Fibroblast of villous mesenchyme (primary cell): ENCODE results near the gene LCN6. TPM values are rescaled to one million over a fixed set of nuclear protein-coding genes. Genes with fewer than 3 reads are reported as not detected.

Source experiments
- DNase-seq: peaks from one replicate; pipeline ENCODE4 v3.0.0-alpha.2; 2010; ENCODE audit warnings: low read depth
- H3K4me3 ChIP-seq: 2 replicates; pipeline ENCODE4 v1.5.1; 2011; ENCODE audit warnings: low read depth, mild to moderate bottlenecking, low read length
- total RNA-seq: library from RNA; depleted of rRNA; stranded (reverse); fragments of >200 nt; gene quantifications from 2 replicates; pipeline ENCODE4 v1.2.3, GENCODE V29; 2012
- TF ChIP-seq, protein P1 (sequence below): IDR thresholded peaks from 2 replicates; pipeline ENCODE4 v1.5.1; 2012; ENCODE audit warnings: low read depth, mild to moderate bottlenecking, low read length; ENCODE audit not compliant: insufficient read depth

The LCN6 gene
- total RNA-seq, 1 donor: not detected

DNA sequence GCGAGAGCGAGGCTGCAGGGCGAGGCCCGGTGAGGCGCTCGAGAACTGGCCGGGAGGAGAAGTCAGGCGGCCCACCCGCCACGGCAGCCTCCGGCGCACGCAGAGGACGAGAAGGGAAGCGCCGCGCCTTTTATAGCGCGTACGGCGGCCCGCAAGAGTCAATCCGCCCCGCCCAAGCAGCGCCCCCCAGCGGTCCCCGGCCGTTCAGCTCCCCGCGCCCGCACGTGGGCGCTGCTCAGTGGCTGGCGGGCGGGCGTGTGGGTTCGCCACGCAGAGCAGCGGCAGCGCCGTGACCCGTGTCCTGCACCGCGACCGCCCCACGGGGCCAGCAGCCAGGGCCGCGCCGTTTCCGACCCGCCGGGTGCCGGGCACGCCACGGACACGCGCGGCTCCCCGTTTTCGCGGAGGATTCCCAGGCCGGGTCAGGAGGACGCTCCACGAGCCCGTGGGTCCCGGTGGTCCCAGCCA lies 20.2 kb downstream of the LCN6 start:
- DNase-seq: peak; percentile 89
- peak overlapping the region; percentile 95 for H3K4me3 ChIP-seq
- TF ChIP-seq, protein P1, sequence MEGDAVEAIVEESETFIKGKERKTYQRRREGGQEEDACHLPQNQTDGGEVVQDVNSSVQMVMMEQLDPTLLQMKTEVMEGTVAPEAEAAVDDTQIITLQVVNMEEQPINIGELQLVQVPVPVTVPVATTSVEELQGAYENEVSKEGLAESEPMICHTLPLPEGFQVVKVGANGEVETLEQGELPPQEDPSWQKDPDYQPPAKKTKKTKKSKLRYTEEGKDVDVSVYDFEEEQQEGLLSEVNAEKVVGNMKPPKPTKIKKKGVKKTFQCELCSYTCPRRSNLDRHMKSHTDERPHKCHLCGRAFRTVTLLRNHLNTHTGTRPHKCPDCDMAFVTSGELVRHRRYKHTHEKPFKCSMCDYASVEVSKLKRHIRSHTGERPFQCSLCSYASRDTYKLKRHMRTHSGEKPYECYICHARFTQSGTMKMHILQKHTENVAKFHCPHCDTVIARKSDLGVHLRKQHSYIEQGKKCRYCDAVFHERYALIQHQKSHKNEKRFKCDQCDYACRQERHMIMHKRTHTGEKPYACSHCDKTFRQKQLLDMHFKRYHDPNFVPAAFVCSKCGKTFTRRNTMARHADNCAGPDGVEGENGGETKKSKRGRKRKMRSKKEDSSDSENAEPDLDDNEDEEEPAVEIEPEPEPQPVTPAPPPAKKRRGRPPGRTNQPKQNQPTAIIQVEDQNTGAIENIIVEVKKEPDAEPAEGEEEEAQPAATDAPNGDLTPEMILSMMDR: peak; percentile 66

DNA sequence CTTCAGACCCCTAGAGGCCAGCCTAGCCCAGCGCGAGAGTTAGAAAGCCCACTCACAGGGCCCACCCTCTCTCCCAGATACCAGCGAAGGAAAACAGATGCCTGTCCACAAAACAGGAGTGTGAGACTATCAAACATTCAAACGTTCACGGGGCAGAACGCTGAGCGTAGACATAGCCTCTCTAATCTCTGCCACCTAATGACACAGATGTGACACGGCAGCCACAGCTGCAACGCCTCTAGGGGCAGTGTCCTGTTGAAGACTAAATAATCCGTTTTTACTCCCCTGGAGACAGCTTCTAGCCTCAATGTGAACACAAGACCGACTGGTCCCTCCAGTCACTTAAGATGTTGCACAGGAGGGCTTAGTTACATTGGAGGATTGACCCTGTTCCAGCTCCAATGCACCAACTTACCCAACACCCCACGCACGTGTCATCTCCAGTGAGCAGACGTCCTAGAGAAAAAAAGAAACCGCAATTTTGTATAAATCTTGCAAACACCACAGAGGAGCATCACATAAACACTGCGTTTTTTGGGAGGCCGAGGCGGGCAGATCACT lies 21.6 kb downstream of the LCN6 start:
- TF ChIP-seq, protein P1: peak; percentile 27
- H3K4me3 ChIP-seq: peak overlapping the region; percentile 95
- DNase-seq: peak; percentile 62

DNA sequence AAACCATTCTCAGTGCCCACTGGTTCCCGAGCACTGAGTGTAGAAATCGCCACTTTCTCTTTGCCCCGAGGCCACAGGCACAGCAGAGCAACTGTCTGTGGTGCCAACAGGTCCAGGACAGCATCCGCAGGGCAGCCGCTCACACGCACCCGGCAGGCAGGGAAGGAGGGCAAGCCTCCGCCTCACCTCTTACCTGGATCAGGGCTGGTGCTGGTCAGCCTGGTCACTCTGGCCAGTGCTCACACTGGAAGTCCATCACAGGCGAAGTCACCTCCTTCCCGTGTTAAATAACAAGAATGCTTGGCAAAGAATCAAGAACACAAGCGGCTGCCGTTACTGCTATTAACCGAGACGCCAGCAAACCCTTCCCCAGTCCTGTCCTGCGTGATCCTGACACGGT lies 22.2 kb downstream of the LCN6 start:
- TF ChIP-seq, protein P1: no peak
- peak overlapping the region; percentile 95 for H3K4me3 ChIP-seq
- DNase-seq: no peak

DNA sequence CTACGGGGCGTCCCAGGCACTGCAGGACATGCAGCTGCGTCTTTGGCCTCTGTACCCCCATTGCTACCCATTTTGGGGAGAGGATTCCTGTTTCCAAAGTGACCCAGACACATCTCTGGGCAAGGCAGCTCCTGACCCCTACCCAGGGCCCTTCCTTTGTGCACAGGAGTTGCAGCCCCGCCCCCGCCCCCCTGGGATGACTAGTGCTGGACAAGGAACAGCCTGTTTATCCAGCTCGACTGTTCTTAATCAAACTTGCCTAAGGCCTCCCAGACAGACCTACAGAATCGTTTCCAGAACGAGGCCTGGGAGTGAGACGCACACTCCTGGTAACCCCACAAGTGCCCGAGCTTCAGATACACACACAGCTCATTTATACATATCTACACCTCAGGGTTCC lies 22.7 kb downstream of the LCN6 start:
- peak; percentile 43 for DNase-seq

DNA sequence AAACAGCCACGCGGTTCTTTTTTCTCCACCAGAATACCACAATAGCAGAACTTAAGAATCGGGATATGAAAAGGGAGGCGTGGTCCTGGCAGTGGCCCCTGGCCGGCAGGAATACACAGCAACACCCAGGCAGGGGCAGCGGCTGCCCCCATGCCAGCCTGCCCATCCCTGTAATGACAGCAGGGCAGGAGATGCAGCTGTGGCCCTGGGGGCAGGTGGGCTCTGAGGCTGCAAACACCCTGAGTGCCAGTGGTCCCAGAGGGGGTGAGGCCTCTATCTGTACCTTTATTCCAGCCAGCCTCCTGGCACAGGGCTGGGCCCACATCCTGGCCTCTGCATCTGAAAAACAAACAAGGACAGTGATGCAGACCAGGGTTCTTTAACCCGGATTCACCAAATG lies 23.6 kb downstream of the LCN6 start:
- DNase-seq: no peak
- TF ChIP-seq, protein P1: no peak
- no peak overlapping the region for H3K4me3 ChIP-seq

More for the DNA sequence above, 22.7 kb downstream of the LCN6 start:
- H3K4me3 ChIP-seq: peak overlapping the region; percentile 95
- TF ChIP-seq, protein P1: no peak

DNA sequence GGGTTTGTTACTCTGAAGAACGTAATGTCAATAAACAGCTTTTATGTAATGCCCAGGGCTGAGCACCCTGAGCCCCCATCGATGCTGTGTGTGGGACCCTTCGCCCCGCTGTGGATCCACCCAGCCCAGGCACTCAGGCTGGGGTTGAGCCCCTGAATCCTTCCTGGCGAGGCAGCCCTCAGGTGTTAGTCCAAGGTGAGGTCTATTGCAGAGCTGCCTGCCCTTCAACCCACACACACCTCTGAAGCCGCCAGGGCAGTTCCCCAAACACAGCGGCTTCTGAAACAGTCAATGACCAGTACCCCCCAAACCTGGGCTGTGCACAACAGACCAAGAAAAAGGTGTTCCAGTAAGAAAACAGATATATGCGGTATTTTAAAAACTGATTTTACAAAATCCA lies 24.3 kb downstream of the LCN6 start:
- TF ChIP-seq, protein P1: no peak
- no peak overlapping the region for H3K4me3 ChIP-seq
- no peak for DNase-seq
